Loucy (cell line): ENCODE results near the gene TBCEL.

Experiments
- CTCF ChIP-seq: fragments of 200-600 bp; sonication (generic); conservative IDR thresholded peaks from 2 replicates; pipeline ENCODE4 v1.5.1; 2014; ENCODE audit warnings: mild to moderate bottlenecking, antibody characterized with exemption, low read length
- EZH2phosphoT487 ChIP-seq: fragments of 200-600 bp; IDR thresholded peaks from 2 replicates; pipeline ENCODE4 v1.6.1; 2018; ENCODE audit warnings: antibody characterized with exemption, mild to moderate bottlenecking, moderate library complexity, borderline replicate concordance

DNA sequence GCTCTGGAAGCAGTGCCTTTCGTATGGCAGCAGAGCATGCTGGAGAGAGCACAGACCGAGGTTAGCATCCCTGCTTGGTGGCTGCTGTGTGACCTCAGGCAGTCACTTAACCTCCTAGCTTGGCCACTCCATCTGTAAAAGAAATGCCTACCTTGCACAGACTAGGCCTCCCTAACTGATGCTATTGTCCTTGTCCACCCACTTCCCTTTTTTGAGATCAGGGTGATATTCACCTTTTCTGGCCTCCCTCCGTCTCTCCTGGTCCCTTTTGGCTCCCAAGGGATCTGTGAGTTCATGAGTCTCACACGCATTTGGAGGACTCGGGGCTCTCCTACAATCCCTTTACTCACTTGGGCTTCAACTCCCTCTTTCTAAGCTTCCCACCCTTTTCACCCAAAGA lies 114.4 kb downstream of the TBCEL start:
- TF ChIP-seq CTCF (no peak), EZH2phosphoT487 (no peak)
